CD4-positive, alpha-beta memory T cell (primary cell): ENCODE data around the gene GAK. TPM values are rescaled to one million over a fixed set of nuclear protein-coding genes. Genes with fewer than 3 reads are reported as not detected.
"Not testable (repeated sequence)": the region's sequence is repeated elsewhere in the genome, so short reads cannot be mapped to it uniquely, and the experiment has no call there.

Experiments
- CTCF ChIA-PET: fragments of 350-600 bp; sonication (Branson Sonifier 250); formaldehyde crosslinking; loops from one replicate; lab custom pipeline; 2021; ENCODE audit warnings: inconsistent platforms; ENCODE audit not compliant: partially characterized antibody; lab: Charles Lee
- POLR2A ChIA-PET: fragments of 350-600 bp; sonication (Branson Sonifier 250); formaldehyde crosslinking; loops from one replicate; lab custom pipeline; 2021; ENCODE audit not compliant: partially characterized antibody; lab: Charles Lee
- DNase-seq, 5 donors: peaks; one replicate each; pipeline versions ENCODE4 v3.0.0 to v3.0.0-alpha.2; 2020 to 2022; ENCODE audit warnings: mixed read lengths in 1 of 5
- H3K27ac ChIP-seq: one replicate; pipeline ENCODE4 v1.7.0; 2013; ENCODE audit warnings: low read depth, low read length
- H3K27me3 ChIP-seq: 2 replicates; pipeline ENCODE4 v1.7.0; 2013; ENCODE audit warnings: mild to moderate bottlenecking, low read length, moderate library complexity; ENCODE audit not compliant: insufficient read depth
- H3K36me3 ChIP-seq: 2 replicates; pipeline ENCODE4 v1.7.0; 2013; ENCODE audit warnings: mild to moderate bottlenecking, low read length, moderate library complexity; ENCODE audit not compliant: insufficient read depth
- H3K4me1 ChIP-seq: 2 replicates; pipeline ENCODE4 v1.7.0; 2013; ENCODE audit warnings: mild to moderate bottlenecking, low read length, moderate library complexity; ENCODE audit not compliant: insufficient read depth
- H3K4me3 ChIP-seq, 2 donors: one replicate each; pipeline ENCODE4 v1.7.0; 2013; ENCODE audit warnings: low read length in 2 of 2, mild to moderate bottlenecking in 1 of 2
- H3K9me3 ChIP-seq, 2 donors: one replicate each; pipeline ENCODE4 v1.7.0; 2013; ENCODE audit warnings: low read length in 2 of 2, control low read depth in 1 of 2; ENCODE audit not compliant: control insufficient read depth in 1 of 2
- H3K27ac Mint-ChIP-seq, 7 donors: one replicate each; pipeline ENCODE4 v1.8.0; 2020 to 2021; ENCODE audit warnings: mixed read lengths in 7 of 7, mild to moderate bottlenecking in 6 of 7, inconsistent platforms in 3 of 7, moderate library complexity in 3 of 7
- H3K27me3 Mint-ChIP-seq, 2 donors: one replicate each; pipeline ENCODE4 v1.8.0; 2020 to 2021; ENCODE audit warnings: mixed read lengths in 2 of 2
- H3K36me3 Mint-ChIP-seq, 2 donors: one replicate each; pipeline ENCODE4 v1.8.0; 2020 to 2021; ENCODE audit warnings: mixed read lengths in 2 of 2, inconsistent platforms in 1 of 2, mild to moderate bottlenecking in 1 of 2
- H3K4me1 Mint-ChIP-seq, 4 donors: one replicate each; pipeline ENCODE4 v1.8.0; 2020 to 2021; ENCODE audit warnings: mixed read lengths in 4 of 4, mild to moderate bottlenecking in 1 of 4
- H3K4me3 Mint-ChIP-seq, 8 donors: one replicate each; pipeline ENCODE4 v1.8.0; 2020 to 2021; ENCODE audit warnings: mixed read lengths in 8 of 8, mild to moderate bottlenecking in 7 of 8, moderate library complexity in 6 of 8, inconsistent platforms in 3 of 8
- H3K9me3 Mint-ChIP-seq, 8 donors: one replicate each; pipeline ENCODE4 v1.8.0; 2020 to 2021; ENCODE audit warnings: mixed read lengths in 8 of 8, mild to moderate bottlenecking in 5 of 8, inconsistent platforms in 3 of 8, moderate library complexity in 1 of 8
- intact Hi-C: fragments of 100-400 bp; cut with micrococcal nuclease; formaldehyde crosslinking; loops from one replicate; pipeline ENCODE4 v1.15.1; 2023
- polyA plus RNA-seq, 2 donors: library from polyadenylated mRNA; unstranded; fragments of 300-500 nt; fragmentation: Illumina TruSeq; gene quantifications; one replicate each; pipeline ENCODE4 v1.2.3, GENCODE V29; 2021
- total RNA-seq, 2 experiments: library from RNA; stranded (reverse); gene quantifications; one replicate each; pipeline ENCODE4 v1.2.3, GENCODE V29; 2021

GAK gene
- total and polyA plus RNA-seq, 4 experiments from 2014 or later: 32.5 to 188 (median 130) TPM

GRCh38 chr4:808860-809570 is 123.1 kb downstream of the GAK start:
- no peak overlapping the region for H3K27ac Mint-ChIP-seq
- no peaks in the 10 kb centered on the region for H3K36me3 Mint-ChIP-seq
- Histone ChIP-seq H3K9me3 (no peaks in the 10 kb centered on the region), H3K4me3 (no peak overlapping the region), H3K27ac (no peak overlapping the region), H3K36me3 (no peaks in the 10 kb centered on the region), H3K4me1 (no peaks in the 10 kb centered on the region), H3K27me3 (no peaks in the 10 kb centered on the region)
- intact Hi-C loops: no loop called here
- H3K9me3 Mint-ChIP-seq: peaks cover 0 to 3% (median 0%) of the 10 kb centered on the region in 8 donors
- CTCF ChIA-PET: interaction anchor here (0.5 kb wide), 1 partner anchor 53 kb away, joined by 3 read pairs; no protein-coding TSS in a partner anchor
- no peak for DNase-seq
- H3K27me3 Mint-ChIP-seq: peaks cover 21 to 23% of the 10 kb centered on the region in 2 donors
- POLR2A ChIA-PET: no interaction called here
- H3K4me3 Mint-ChIP-seq: no peak overlapping the region
- H3K4me1 Mint-ChIP-seq: peaks cover 0 to 3% (median 0%) of the 10 kb centered on the region in 4 donors

- DNase-seq: no peak
- H3K9me3 ChIP-seq: no peaks in the 10 kb centered on the region
- H3K36me3 Mint-ChIP-seq: no peaks in the 10 kb centered on the region
- no peaks in the 10 kb centered on the region for H3K36me3 ChIP-seq
- no peak overlapping the region for H3K4me3 Mint-ChIP-seq
- peaks cover 9 to 16% of the 10 kb centered on the region in 2 donors for H3K27me3 Mint-ChIP-seq
- no peaks in the 10 kb centered on the region for H3K4me1 ChIP-seq
- no peak overlapping the region for H3K4me3 ChIP-seq
- intact Hi-C loops: no loop called here
- no peak overlapping the region for H3K27ac ChIP-seq
- no peak overlapping the region for H3K27ac Mint-ChIP-seq
- ChIA-PET POLR2A (no interaction called here), CTCF (no interaction called here)
- H3K4me1 Mint-ChIP-seq: peaks cover 0 to 3% (median 0%) of the 10 kb centered on the region in 4 donors
- no peaks in the 10 kb centered on the region for H3K27me3 ChIP-seq
- H3K9me3 Mint-ChIP-seq: peaks cover 0 to 3% (median 0%) of the 10 kb centered on the region in 8 donors
These were observed 124.3 kb downstream of the GAK start for GRCh38 chr4:807792-808191.

- POLR2A ChIA-PET, H3K36me3 ChIP-seq, H3K36me3 Mint-ChIP-seq, H3K4me1 ChIP-seq, CTCF ChIA-PET, H3K4me1 Mint-ChIP-seq, H3K27me3 ChIP-seq, H3K9me3 ChIP-seq, DNase-seq, H3K27ac Mint-ChIP-seq, H3K27ac ChIP-seq, H3K9me3 Mint-ChIP-seq, intact Hi-C loops, H3K4me3 ChIP-seq: not testable (repeated sequence)
- Mint-ChIP-seq H3K27me3 (peaks cover 2 to 16% of the 10 kb centered on the region in 2 donors), H3K4me3 (peak overlapping the region in 1 of 8 donors; percentile 38)
These were observed 125.1 kb downstream of the GAK start for GRCh38 chr4:806979-807378.

- CTCF ChIA-PET: no interaction called here
These were observed 127.3 kb downstream of the GAK start for GRCh38 chr4:804804-805203.

GRCh38 chr4:803884-804283 is 128.2 kb downstream of the GAK start:
- H3K36me3 Mint-ChIP-seq: no peaks in the 10 kb centered on the region
- ChIA-PET CTCF (no interaction called here), POLR2A (no interaction called here)
- peaks cover 12% of the 10 kb centered on the region for H3K4me1 ChIP-seq
- DNase-seq: no peak
- H3K27me3 ChIP-seq: no peaks in the 10 kb centered on the region
- intact Hi-C loops: no loop called here
- peaks cover 0 to 3% (median 0%) of the 10 kb centered on the region in 8 donors for H3K9me3 Mint-ChIP-seq
- peaks cover 2 to 11% of the 10 kb centered on the region in 2 donors for H3K27me3 Mint-ChIP-seq
- H3K27ac ChIP-seq: no peak overlapping the region
- H3K4me3 ChIP-seq: no peak overlapping the region
- no peaks in the 10 kb centered on the region for H3K9me3 ChIP-seq
- H3K4me3 Mint-ChIP-seq: no peak overlapping the region
- peaks cover 6 to 17% (median 10%) of the 10 kb centered on the region in 4 donors for H3K4me1 Mint-ChIP-seq
- H3K27ac Mint-ChIP-seq: no peak overlapping the region
- H3K36me3 ChIP-seq: no peaks in the 10 kb centered on the region

More at GRCh38 chr4:804804-805203, 127.3 kb downstream of the GAK start:
- peaks cover 3 to 8% (median 4%) of the 10 kb centered on the region in 4 donors for H3K4me1 Mint-ChIP-seq
- no peak overlapping the region for H3K4me3 Mint-ChIP-seq
- H3K27ac Mint-ChIP-seq: no peak overlapping the region
- Histone ChIP-seq H3K4me1 (peaks cover 3% of the 10 kb centered on the region), H3K27me3 (no peaks in the 10 kb centered on the region), H3K9me3 (no peaks in the 10 kb centered on the region), H3K4me3 (no peak overlapping the region), H3K36me3 (no peaks in the 10 kb centered on the region), H3K27ac (no peak overlapping the region)
- POLR2A ChIA-PET: no interaction called here
- H3K9me3 Mint-ChIP-seq: peaks cover 0 to 3% (median 0%) of the 10 kb centered on the region in 8 donors
- H3K36me3 Mint-ChIP-seq: no peaks in the 10 kb centered on the region
- peaks cover 2 to 11% of the 10 kb centered on the region in 2 donors for H3K27me3 Mint-ChIP-seq
- no peak for DNase-seq
- intact Hi-C loops: no loop called here

GRCh38 chr4:801436-802124 is 130.5 kb downstream of the GAK start:
- CTCF ChIA-PET: no interaction called here
- H3K36me3 Mint-ChIP-seq: no peaks in the 10 kb centered on the region
- peaks cover 8 to 28% (median 15%) of the 10 kb centered on the region in 4 donors for H3K4me1 Mint-ChIP-seq
- Histone ChIP-seq H3K27ac (no peak overlapping the region), H3K36me3 (no peaks in the 10 kb centered on the region), H3K4me3 (no peak overlapping the region), H3K4me1 (peaks cover 21% of the 10 kb centered on the region), H3K27me3 (no peaks in the 10 kb centered on the region), H3K9me3 (no peaks in the 10 kb centered on the region)
- POLR2A ChIA-PET: no interaction called here
- intact Hi-C loops: no loop called here
- no peak for DNase-seq
- no peak overlapping the region for H3K4me3 Mint-ChIP-seq
- peaks cover 2 to 11% of the 10 kb centered on the region in 2 donors for H3K27me3 Mint-ChIP-seq
- no peaks in the 10 kb centered on the region for H3K9me3 Mint-ChIP-seq
- no peak overlapping the region for H3K27ac Mint-ChIP-seq
